Right cardiac atrium (tissue), 5 donors: Measurements from ENCODE around the gene EEFSEC. TPM values are rescaled to one million over a fixed set of nuclear protein-coding genes. Genes with fewer than 3 reads are reported as not detected.

ENCODE experiments used
- ATAC-seq, 2 donors: fragments of 200-7000 bp; cut with Tn5 transposase; one replicate each; pipeline versions ENCODE4 v1.8.0 to v1.9.1; 2020; ENCODE audit warnings: moderate library complexity in 2 of 2, mild to moderate bottlenecking in 1 of 2
- DNase-seq, 3 donors: peaks; one replicate each; pipeline ENCODE4 v3.0.0-alpha.2; 2020
- H3K27ac ChIP-seq: one replicate; pipeline ENCODE4 v1.5.1; 2013; ENCODE audit warnings: mild to moderate bottlenecking, low read length, control low read depth, moderate library complexity
- H3K27me3 ChIP-seq: one replicate; pipeline ENCODE4 v1.6.1; 2013; ENCODE audit not compliant: control insufficient read depth, insufficient read depth
- H3K4me1 ChIP-seq: one replicate; pipeline ENCODE4 v1.6.1; 2013; ENCODE audit warnings: low read length; ENCODE audit not compliant: control insufficient read depth, insufficient read depth
- H3K4me3 ChIP-seq: one replicate; pipeline ENCODE4 v1.5.1; 2013; ENCODE audit warnings: low read length, control low read depth
- H3K9me3 ChIP-seq: one replicate; pipeline ENCODE4 v1.6.1; 2013; ENCODE audit warnings: low read length; ENCODE audit not compliant: control insufficient read depth
- WGBS: extraction: QIAGEN DNeasy Blood & Tissue Kit; methylation state at CpG from one replicate; pipeline ENCODE4 v1.1.7; 2013; 5-methylcytosine and 5-hydroxymethylcytosine counted together
- intact Hi-C, 4 donors: fragments of 100-400 bp; cut with DNase I; formaldehyde crosslinking; loops; one replicate each; pipeline versions ENCODE4 v1.11.0 to v1.14.0; 2022 to 2023
- polyA plus RNA-seq: library from polyadenylated mRNA; stranded (reverse); fragments of 200-250 nt; gene quantifications from one replicate; pipeline ENCODE4 v1.2.3, GENCODE V29; 2013
- total RNA-seq, 4 donors: library from RNA; stranded (reverse); fragmentation: NEBNext Ultra II Directional; extraction: Animal tissue kit (Norgen Biotek cat#: 25700); gene quantifications; one replicate each; pipeline ENCODE4 v1.2.1, GENCODE V29; 2021
- donor health status: healthy with polysubstance abuse.
- donor health status: DM: no; HTN: yes; CAD: no.
- donor health status: DM: no; HTN: no; CAD: no.
- donor health status: DM: no; HTN: yes; CAD: no; lungs with severe emphysema.
- donor health status: DM: yes; HTN: yes; CAD: no.

Gene EEFSEC
- total and polyA plus RNA-seq, 5 donors, result 14.7 to 17.6 (median 15.6) TPM

GRCh38 chr3:128281461-128282367 lies 128.4 kb downstream of the EEFSEC start:
- no peak overlapping the region for H3K4me3 ChIP-seq
- peak in 1 of 3 donors; percentile 33 for DNase-seq
- WGBS, result 72% methylated on average over 11 of the region's 11 CpGs
- H3K9me3 ChIP-seq, result no peaks in the 10 kb centered on the region
- intact Hi-C loops, result no loop called here
- no peak overlapping the region for H3K27ac ChIP-seq
- ATAC-seq, result no peak
- peaks cover 18% of the 10 kb centered on the region for H3K4me1 ChIP-seq
- no peaks in the 10 kb centered on the region for H3K27me3 ChIP-seq

GRCh38 chr3:128282380-128283196 lies 129.3 kb downstream of the EEFSEC start:
- 34% methylated on average over 16 of the region's 16 CpGs for WGBS
- no peaks in the 10 kb centered on the region for H3K9me3 ChIP-seq
- ATAC-seq (peak; percentile 69 to 81), DNase-seq (peak; percentile 84 to 93 (median 90))
- H3K27me3 ChIP-seq, result no peaks in the 10 kb centered on the region
- peaks cover 17% of the 10 kb centered on the region for H3K4me1 ChIP-seq
- intact Hi-C loops, result no loop called here
- peak overlapping the region; percentile 6 for H3K27ac ChIP-seq
- no peak overlapping the region for H3K4me3 ChIP-seq

GRCh38 chr3:128283421-128283820 lies 130.1 kb downstream of the EEFSEC start:
- Histone ChIP-seq H3K4me1 (peaks cover 10% of the 10 kb centered on the region), H3K4me3 (no peak overlapping the region), H3K27ac (no peak overlapping the region), H3K9me3 (no peaks in the 10 kb centered on the region), H3K27me3 (no peaks in the 10 kb centered on the region)
- ATAC-seq (no peak), DNase-seq (no peak)
- intact Hi-C loops, result no loop called here
- WGBS, result 93% methylated on average over 3 of the region's 3 CpGs

- intact Hi-C loops, result no loop called here
- Histone ChIP-seq H3K4me3 (no peak overlapping the region), H3K27me3 (no peaks in the 10 kb centered on the region), H3K9me3 (no peaks in the 10 kb centered on the region), H3K27ac (no peak overlapping the region), H3K4me1 (peaks cover 8% of the 10 kb centered on the region)
- WGBS, result 96% methylated on average over 13 of the region's 13 CpGs
- DNase-seq (peak in 1 of 3 donors; percentile 12), ATAC-seq (no peak)
Observed at GRCh38 chr3:128285042-128285966, 132.0 kb downstream of the EEFSEC start.

GRCh38 chr3:128285967-128286321 lies 132.7 kb downstream of the EEFSEC start:
- intact Hi-C loops, result no loop called here
- no peak overlapping the region for H3K27ac ChIP-seq
- 98% methylated on average over 2 of the region's 2 CpGs for WGBS
- H3K27me3 ChIP-seq, result no peaks in the 10 kb centered on the region
- no peaks in the 10 kb centered on the region for H3K9me3 ChIP-seq
- DNase-seq (no peak), ATAC-seq (no peak)
- peaks cover 8% of the 10 kb centered on the region for H3K4me1 ChIP-seq
- no peak overlapping the region for H3K4me3 ChIP-seq

- H3K4me1 ChIP-seq, result peaks cover 8% of the 10 kb centered on the region
- no peak for ATAC-seq
- H3K4me3 ChIP-seq, result no peak overlapping the region
- H3K27ac ChIP-seq, result no peak overlapping the region
- no peaks in the 10 kb centered on the region for H3K9me3 ChIP-seq
- intact Hi-C loops, result no loop called here
- DNase-seq, result no peak
- no peaks in the 10 kb centered on the region for H3K27me3 ChIP-seq
Observed at GRCh38 chr3:128286691-128287090, 133.4 kb downstream of the EEFSEC start.

- Histone ChIP-seq H3K4me3 (no peak overlapping the region), H3K4me1 (peaks cover 5% of the 10 kb centered on the region), H3K27me3 (no peaks in the 10 kb centered on the region), H3K9me3 (no peaks in the 10 kb centered on the region), H3K27ac (no peak overlapping the region)
- intact Hi-C loops, result no loop called here
- 93% methylated on average over 2 of the region's 2 CpGs for WGBS
- ATAC-seq, result no peak
- no peak for DNase-seq
Observed at GRCh38 chr3:128287216-128287615, 133.9 kb downstream of the EEFSEC start.

- no peaks in the 10 kb centered on the region for H3K9me3 ChIP-seq
- H3K4me3 ChIP-seq, result no peak overlapping the region
- intact Hi-C loops, result no loop called here
- WGBS, result 96% methylated on average over 1 of the region's 1 CpG
- no peak overlapping the region for H3K27ac ChIP-seq
- no peak for ATAC-seq
- no peaks in the 10 kb centered on the region for H3K27me3 ChIP-seq
- H3K4me1 ChIP-seq, result peaks cover 7% of the 10 kb centered on the region
- no peak for DNase-seq
Observed at GRCh38 chr3:128289534-128289933, 136.3 kb downstream of the EEFSEC start.

GRCh38 chr3:128290484-128290883 lies 137.2 kb downstream of the EEFSEC start:
- 93% methylated on average over 3 of the region's 3 CpGs for WGBS
- no peak for ATAC-seq
- no peak for DNase-seq

GRCh38 chr3:128293930-128294329 lies 140.6 kb downstream of the EEFSEC start:
- ATAC-seq, result peak; percentile 38 to 43
- no peaks in the 10 kb centered on the region for H3K9me3 ChIP-seq

More at GRCh38 chr3:128290484-128290883, 137.2 kb downstream of the EEFSEC start:
- Histone ChIP-seq H3K27me3 (no peaks in the 10 kb centered on the region), H3K4me1 (peaks cover 9% of the 10 kb centered on the region), H3K4me3 (no peak overlapping the region), H3K9me3 (no peaks in the 10 kb centered on the region), H3K27ac (no peak overlapping the region)
- intact Hi-C loops, result no loop called here

More at GRCh38 chr3:128293930-128294329, 140.6 kb downstream of the EEFSEC start:
- peaks cover 15% of the 10 kb centered on the region for H3K4me1 ChIP-seq
- intact Hi-C loops, result no loop called here
- no peaks in the 10 kb centered on the region for H3K27me3 ChIP-seq
- H3K27ac ChIP-seq, result peak overlapping the region; percentile 95
- WGBS, result 60% methylated on average over 1 of the region's 1 CpG
- no peak overlapping the region for H3K4me3 ChIP-seq
- no peak for DNase-seq
